K562 (cell line): ENCODE data around the gene AKAP6. TPM values are rescaled to one million over a fixed set of nuclear protein-coding genes. Genes with fewer than 3 reads are reported as not detected.

Experiments
- ATAC-seq: fragments of 200-7000 bp; cut with Tn5 transposase; 3 replicates; pipeline ENCODE4 v1.9.1; 2020; ENCODE audit warnings: moderate library complexity
- BruUV-seq: library from RNA; stranded (reverse); fragments of 400-500 nt; replicated peaks from 2 replicates; lab custom pipeline; 2021; lab: Mats Ljungman, UMichigan
- CTCF ChIA-PET: fragments of 300-600 bp; formaldehyde crosslinking; extraction: SDS; loops from one replicate; lab custom pipeline; 2021; ENCODE audit warnings: low intra/inter-chr PET ratio; lab: Yijun Ruan, JAX
- POLR2A ChIA-PET: fragments of 300-600, 350-650 bp; sonication (Branson Sonifier 250); formaldehyde crosslinking; extraction: SDS; loops from one replicate; lab custom pipeline; 2021; ENCODE audit warnings: antibody characterized with exemption, inconsistent platforms; lab: Yijun Ruan, JAX
- DNase-seq, 4 experiments: peaks; one replicate each; pipeline versions ENCODE4 v3.0.0 to v3.0.0-alpha.2; 2011 to 2018; ENCODE audit warnings: low spot score in 3 of 4, mixed read lengths in 3 of 4; ENCODE audit errors: extremely low read depth in 1 of 4
- FAIRE-seq: peaks from 2 replicates; lab custom pipeline; 2011; peaks lifted over from hg19 to GRCh38; lab: Jason Lieb, UNC
- H2AFZ ChIP-seq: 2 replicates; pipeline ENCODE4 v1.6.0; 2011; ENCODE audit warnings: low read depth, low read length, control low read depth, inconsistent platforms
- H3K27ac ChIP-seq: fragments of 200-600 bp; 3 replicates; pipeline ENCODE4 v1.8.0; 2011; ENCODE audit warnings: low read depth, mild to moderate bottlenecking, control low read depth, inconsistent platforms, low read length, moderate library complexity, mixed read lengths; ENCODE audit errors: extremely low read depth
- H3K27me3 ChIP-seq, 2 experiments: fragments of 300-600 bp in 1 of 2; 2 replicates in 1 of 2; 3 replicates in 1 of 2; pipeline versions ENCODE4 v1.6.0 to v1.8.0; 2011; ENCODE audit warnings: inconsistent platforms in 2 of 2, low read length in 2 of 2, mild to moderate bottlenecking in 1 of 2, mixed read lengths in 1 of 2, moderate library complexity in 1 of 2; ENCODE audit not compliant: control insufficient read depth in 2 of 2, insufficient read depth in 2 of 2
- H3K36me3 ChIP-seq: fragments of 300-600 bp; 3 replicates; pipeline ENCODE4 v1.8.0; 2011; ENCODE audit warnings: mild to moderate bottlenecking, low read length, inconsistent platforms; ENCODE audit not compliant: control insufficient read depth, insufficient read depth
- H3K4me1 ChIP-seq, 2 experiments: fragments of 200-600 bp in 1 of 2; replicated peaks in 1 of 2; 2 replicates in 1 of 2; 3 replicates in 1 of 2; pipeline versions ENCODE4 v1.5.1 to v1.8.0; 2011; ENCODE audit warnings: inconsistent platforms in 2 of 2, low read length in 2 of 2, mild to moderate bottlenecking in 1 of 2, mixed read lengths in 1 of 2, moderate library complexity in 1 of 2; ENCODE audit not compliant: control insufficient read depth in 2 of 2, insufficient read depth in 2 of 2
- H3K4me2 ChIP-seq: 2 replicates; pipeline ENCODE4 v1.6.1; 2011; ENCODE audit warnings: low read length, control low read depth, inconsistent platforms, mixed read lengths; ENCODE audit not compliant: insufficient read depth
- H3K4me3 ChIP-seq: fragments of 200-600 bp; sonication (generic), shearing (Covaris generic); 2 replicates; pipeline ENCODE4 v1.5.1; 2016; ENCODE audit warnings: control low read depth, inconsistent platforms
- H3K79me2 ChIP-seq: fragments of 200-600 bp; 3 replicates; pipeline ENCODE4 v1.8.0; 2011; ENCODE audit warnings: low read length, inconsistent platforms; ENCODE audit not compliant: control insufficient read depth, insufficient read depth
- H3K9ac ChIP-seq, 2 experiments: 2 replicates each; pipeline versions ENCODE4 v1.6.0 to v1.6.1; 2011; ENCODE audit warnings: low read depth in 2 of 2, low read length in 2 of 2, control low read depth in 1 of 2, inconsistent platforms in 1 of 2, mild to moderate bottlenecking in 1 of 2, mixed read lengths in 1 of 2; ENCODE audit not compliant: insufficient read depth in 1 of 2
- H3K9me1 ChIP-seq: one replicate; pipeline ENCODE4 v1.6.0; 2011; ENCODE audit warnings: inconsistent platforms, mild to moderate bottlenecking, low read length, moderate library complexity; ENCODE audit not compliant: control insufficient read depth, insufficient read depth
- H3K9me3 ChIP-seq: replicated peaks from 2 replicates; pipeline ENCODE4 v1.5.1; 2011; ENCODE audit warnings: low read depth, low read length, inconsistent platforms; ENCODE audit not compliant: control insufficient read depth, insufficient read depth
- H4K20me1 ChIP-seq: replicated peaks from 2 replicates; pipeline ENCODE4 v1.6.1; 2011; ENCODE audit warnings: low read length, inconsistent platforms, mixed read lengths; ENCODE audit not compliant: control insufficient read depth, insufficient read depth
- ESRRA ChIP-seq: fragments of 450-650 bp; IDR thresholded peaks from 2 replicates; pipeline ENCODE4 v1.6.1; 2014; ENCODE audit warnings: low read depth, mild to moderate bottlenecking, moderate library complexity, borderline replicate concordance
- ETV1 ChIP-seq: fragments of 450-650 bp; conservative IDR thresholded peaks from 2 replicates; pipeline ENCODE4 v1.6.1; 2016; ENCODE audit warnings: missing genetic modification characterization, control low read depth, low read depth, missing compliant biosample characterization
- FOSL1 ChIP-seq: fragments of 200-800 bp; sonication (Bioruptor generic); conservative IDR thresholded peaks from 2 replicates; pipeline ENCODE4 v1.6.1; 2016; ENCODE audit warnings: missing genetic modification characterization, missing compliant biosample characterization
- KLF13 ChIP-seq: fragments of 450-650 bp; IDR thresholded peaks from 2 replicates; pipeline ENCODE4 v1.6.1; 2016; ENCODE audit warnings: missing genetic modification characterization, low read depth, mild to moderate bottlenecking, missing compliant biosample characterization, moderate library complexity, borderline replicate concordance
- MEIS2 ChIP-seq: fragments of 450-650 bp; IDR thresholded peaks from 2 replicates; pipeline ENCODE4 v1.6.1; 2014; ENCODE audit warnings: mild to moderate bottlenecking; ENCODE audit not compliant: partially characterized antibody
- NR2F6 ChIP-seq: fragments of 450-650 bp; formaldehyde crosslinking; IDR thresholded peaks from 2 replicates; pipeline ENCODE4 v1.4.0; 2020; ENCODE audit warnings: mild to moderate bottlenecking
- TBL1XR1 ChIP-seq, 2 experiments: IDR thresholded peaks; 2 replicates each; pipeline ENCODE4 v1.6.1; 2012; ENCODE audit warnings: improper control_type of control experiment in 2 of 2, low read length in 2 of 2, mild to moderate bottlenecking in 1 of 2
- ZNF445 ChIP-seq: fragments of 250-450 bp; sonication (Bioruptor Pico); IDR thresholded peaks from 2 replicates; pipeline ENCODE4 v1.4.0; 2020; ENCODE audit warnings: low read depth, mild to moderate bottlenecking, moderate library complexity
- ZNF77 ChIP-seq: fragments of 250-450 bp; sonication (Bioruptor Pico); IDR thresholded peaks from 2 replicates; pipeline ENCODE4 v1.5.0; 2020
- WGBS: fragments of 100-300 bp; shearing (Covaris generic); methylation state at CpG from one replicate; pipeline ENCODE4 v1.1.6; 2016; ENCODE audit warnings: low coverage, mixed read lengths; ENCODE audit not compliant: insufficient coverage; ENCODE audit errors: missing lambda C conversion rate; 5-methylcytosine and 5-hydroxymethylcytosine counted together
- in situ Hi-C: fragments of 300-500 bp; cut with MboI; formaldehyde crosslinking; loops from 4 replicates; pipeline ENCODE4 v1.15.0; 2018; ENCODE audit warnings: inconsistent platforms, mixed read lengths
- intact Hi-C: fragments of 100-400 bp; cut with micrococcal nuclease; formaldehyde crosslinking; loops from 2 replicates; pipeline ENCODE4 v1.14.2; 2022
- polyA plus RNA-seq, 8 experiments: library from polyadenylated mRNA; depleted of rRNA in 4 of 8; stranded (reverse) in 5 of 8; unstranded in 3 of 8; fragments of >200 nt; fragmentation: Nextera tagmentation in 2 of 8; fragmentation: Illumina TruSeq in 1 of 8; extraction: Ambion mirVana in 2 of 8; extraction: Trizol in 1 of 8; gene quantifications; 2 replicates each; pipeline versions ENCODE4 v1.2.1 to v1.2.3, GENCODE V29; 2011 to 2014; ENCODE audit warnings: inconsistent platforms in 1 of 8, missing spikeins in 1 of 8
- total RNA-seq, 7 experiments: library from RNA; depleted of rRNA in 6 of 7; stranded (reverse); fragments of >200 nt in 6 of 7; fragmentation: Illumina TruSeq in 2 of 7; extraction: Trizol in 2 of 7; gene quantifications; 2 replicates each; pipeline versions ENCODE4 v1.2.1 to v1.2.3, GENCODE V29; 2011 to 2021; ENCODE audit warnings: low replicate concordance in 1 of 7
- TF ChIP-seq, protein P1 (sequence below), 3 experiments: IDR thresholded peaks in 2 of 3; conservative IDR thresholded peaks in 1 of 3; 2 replicates each; pipeline ENCODE4 v1.5.1; 2011 to 2012; ENCODE audit warnings: low read length in 3 of 3, mild to moderate bottlenecking in 3 of 3, control low read depth in 2 of 3, improper control_type of control experiment in 1 of 3, inconsistent platforms in 1 of 3, low read depth in 1 of 3, mixed read lengths in 1 of 3, moderate library complexity in 1 of 3; ENCODE audit not compliant: insufficient read depth in 2 of 3
- TF ChIP-seq, protein P2 (sequence below): sonication (generic); formaldehyde crosslinking; IDR thresholded peaks from 2 replicates; pipeline ENCODE4 v1.8.1; 2022; ENCODE audit warnings: missing genetic modification reagents
- TF ChIP-seq, protein P3 (sequence below): IDR thresholded peaks from 3 replicates; pipeline ENCODE4 v1.6.1; 2011; ENCODE audit warnings: borderline replicate concordance, mild to moderate bottlenecking; ENCODE audit not compliant: insufficient read length, insufficient read depth
- TF ChIP-seq, protein P4 (sequence below): fragments of 200-800 bp; sonication (Bioruptor generic); IDR thresholded peaks from 2 replicates; pipeline ENCODE4 v1.6.1; 2017; ENCODE audit warnings: missing genetic modification characterization, missing compliant biosample characterization

Gene AKAP6
- total and polyA plus RNA-seq, 9 of the 15 experiments (the other 6 are each of a cell fraction or from before 2014, with no cell fraction given), result 0.03 to 1.7 (median 0.48) TPM

DNA sequence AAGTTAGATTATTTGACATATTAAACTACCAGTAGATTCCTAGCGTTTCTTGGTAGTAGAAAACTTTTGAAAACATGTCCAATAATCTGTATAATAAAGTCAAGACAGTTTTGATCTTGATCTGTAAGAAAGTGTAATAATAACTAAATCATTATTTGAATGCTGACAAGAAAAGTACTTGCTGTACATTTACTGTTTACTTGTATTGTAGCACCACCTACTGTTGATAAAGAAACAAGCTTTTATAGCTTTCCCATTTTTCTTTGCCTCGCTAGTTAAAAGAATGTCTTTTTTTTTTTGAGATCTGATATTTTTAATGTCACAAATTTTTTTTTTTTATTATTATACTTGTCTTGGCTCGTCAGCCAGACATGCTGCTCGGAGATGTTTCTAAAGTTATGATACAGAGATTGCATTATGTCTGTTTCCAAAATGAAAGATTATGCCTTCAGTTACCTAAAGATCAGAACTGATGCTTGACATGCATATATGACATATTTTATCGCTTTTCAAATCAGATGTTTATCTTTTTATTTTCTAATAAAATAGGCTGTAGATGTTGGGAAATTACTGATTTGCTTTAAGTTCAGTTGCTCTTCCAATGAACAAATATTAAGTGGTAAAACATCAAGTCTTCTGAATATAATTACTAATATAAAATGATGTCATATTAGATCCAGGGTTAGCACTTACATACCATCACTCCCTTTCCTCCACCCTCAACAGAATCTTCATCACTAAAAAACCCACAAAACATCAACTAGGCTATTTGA is 140.5 kb downstream of the AKAP6 start (continued):
- TF ChIP-seq, protein P1, sequence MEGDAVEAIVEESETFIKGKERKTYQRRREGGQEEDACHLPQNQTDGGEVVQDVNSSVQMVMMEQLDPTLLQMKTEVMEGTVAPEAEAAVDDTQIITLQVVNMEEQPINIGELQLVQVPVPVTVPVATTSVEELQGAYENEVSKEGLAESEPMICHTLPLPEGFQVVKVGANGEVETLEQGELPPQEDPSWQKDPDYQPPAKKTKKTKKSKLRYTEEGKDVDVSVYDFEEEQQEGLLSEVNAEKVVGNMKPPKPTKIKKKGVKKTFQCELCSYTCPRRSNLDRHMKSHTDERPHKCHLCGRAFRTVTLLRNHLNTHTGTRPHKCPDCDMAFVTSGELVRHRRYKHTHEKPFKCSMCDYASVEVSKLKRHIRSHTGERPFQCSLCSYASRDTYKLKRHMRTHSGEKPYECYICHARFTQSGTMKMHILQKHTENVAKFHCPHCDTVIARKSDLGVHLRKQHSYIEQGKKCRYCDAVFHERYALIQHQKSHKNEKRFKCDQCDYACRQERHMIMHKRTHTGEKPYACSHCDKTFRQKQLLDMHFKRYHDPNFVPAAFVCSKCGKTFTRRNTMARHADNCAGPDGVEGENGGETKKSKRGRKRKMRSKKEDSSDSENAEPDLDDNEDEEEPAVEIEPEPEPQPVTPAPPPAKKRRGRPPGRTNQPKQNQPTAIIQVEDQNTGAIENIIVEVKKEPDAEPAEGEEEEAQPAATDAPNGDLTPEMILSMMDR (IDR thresholded peaks at IDR 0.05 in 2 of 3, conservative IDR thresholded peaks at IDR 0.05 in 1 of 3; ENCODE audit: insufficient read depth in 2 of 3, low read depth in 1 of 3, low read length in 3 of 3), result peak in 1 of 3 experiments; percentile 63; a peak in 2 of 6 replicates
- TF ChIP-seq FOSL1 (tag), result no peak
- no peak for TF ChIP-seq TBL1XR1 (IDR thresholded peaks at IDR 0.05; ENCODE audit: low read length in 2 of 2)
- TF ChIP-seq MEIS2, result peak; percentile 11

DNA sequence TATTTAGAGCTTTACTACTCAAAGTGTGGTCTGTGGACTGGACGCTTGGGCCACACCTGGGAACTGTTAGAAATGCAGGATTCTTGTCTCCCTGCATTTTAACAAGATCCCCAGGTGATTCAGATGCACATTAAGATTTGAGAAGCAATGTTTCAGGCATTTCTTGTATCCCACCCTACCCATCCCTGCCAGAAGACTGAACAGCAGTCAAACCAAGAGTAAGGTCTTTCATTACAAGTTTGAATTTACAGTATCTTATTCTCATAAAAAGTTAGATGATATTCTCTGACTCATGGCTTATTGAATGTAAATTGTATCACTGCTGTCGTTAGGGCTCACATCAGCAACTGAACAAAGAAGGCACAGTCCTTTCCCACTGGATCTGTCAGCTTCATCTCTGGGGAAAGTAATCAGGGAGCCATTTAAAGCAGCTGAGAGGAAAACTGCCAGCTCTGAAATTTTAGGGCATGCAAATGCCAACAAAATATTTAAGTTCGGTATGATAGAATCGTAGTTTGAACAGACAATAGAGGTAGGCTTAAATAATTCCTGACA is 141.1 kb downstream of the AKAP6 start:
- no peak overlapping the region for H3K27ac ChIP-seq
- no peak for ATAC-seq
- no peak for FAIRE-seq
- TF ChIP-seq, protein P2, sequence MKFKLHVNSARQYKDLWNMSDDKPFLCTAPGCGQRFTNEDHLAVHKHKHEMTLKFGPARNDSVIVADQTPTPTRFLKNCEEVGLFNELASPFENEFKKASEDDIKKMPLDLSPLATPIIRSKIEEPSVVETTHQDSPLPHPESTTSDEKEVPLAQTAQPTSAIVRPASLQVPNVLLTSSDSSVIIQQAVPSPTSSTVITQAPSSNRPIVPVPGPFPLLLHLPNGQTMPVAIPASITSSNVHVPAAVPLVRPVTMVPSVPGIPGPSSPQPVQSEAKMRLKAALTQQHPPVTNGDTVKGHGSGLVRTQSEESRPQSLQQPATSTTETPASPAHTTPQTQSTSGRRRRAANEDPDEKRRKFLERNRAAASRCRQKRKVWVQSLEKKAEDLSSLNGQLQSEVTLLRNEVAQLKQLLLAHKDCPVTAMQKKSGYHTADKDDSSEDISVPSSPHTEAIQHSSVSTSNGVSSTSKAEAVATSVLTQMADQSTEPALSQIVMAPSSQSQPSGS, result no peak
- no peak for TF ChIP-seq ZNF445 (CRISPR knock-in tag)
- no peak for TF ChIP-seq NR2F6 (CRISPR knock-in tag)
- no peak for TF ChIP-seq ESRRA
- TF ChIP-seq, protein P3, sequence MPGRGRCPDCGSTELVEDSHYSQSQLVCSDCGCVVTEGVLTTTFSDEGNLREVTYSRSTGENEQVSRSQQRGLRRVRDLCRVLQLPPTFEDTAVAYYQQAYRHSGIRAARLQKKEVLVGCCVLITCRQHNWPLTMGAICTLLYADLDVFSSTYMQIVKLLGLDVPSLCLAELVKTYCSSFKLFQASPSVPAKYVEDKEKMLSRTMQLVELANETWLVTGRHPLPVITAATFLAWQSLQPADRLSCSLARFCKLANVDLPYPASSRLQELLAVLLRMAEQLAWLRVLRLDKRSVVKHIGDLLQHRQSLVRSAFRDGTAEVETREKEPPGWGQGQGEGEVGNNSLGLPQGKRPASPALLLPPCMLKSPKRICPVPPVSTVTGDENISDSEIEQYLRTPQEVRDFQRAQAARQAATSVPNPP, result no peak
- no peak for TF ChIP-seq ZNF77
- TF ChIP-seq ETV1 (tag), result no peak
- TF ChIP-seq KLF13 (tag), result no peak
- TF ChIP-seq, protein P4, sequence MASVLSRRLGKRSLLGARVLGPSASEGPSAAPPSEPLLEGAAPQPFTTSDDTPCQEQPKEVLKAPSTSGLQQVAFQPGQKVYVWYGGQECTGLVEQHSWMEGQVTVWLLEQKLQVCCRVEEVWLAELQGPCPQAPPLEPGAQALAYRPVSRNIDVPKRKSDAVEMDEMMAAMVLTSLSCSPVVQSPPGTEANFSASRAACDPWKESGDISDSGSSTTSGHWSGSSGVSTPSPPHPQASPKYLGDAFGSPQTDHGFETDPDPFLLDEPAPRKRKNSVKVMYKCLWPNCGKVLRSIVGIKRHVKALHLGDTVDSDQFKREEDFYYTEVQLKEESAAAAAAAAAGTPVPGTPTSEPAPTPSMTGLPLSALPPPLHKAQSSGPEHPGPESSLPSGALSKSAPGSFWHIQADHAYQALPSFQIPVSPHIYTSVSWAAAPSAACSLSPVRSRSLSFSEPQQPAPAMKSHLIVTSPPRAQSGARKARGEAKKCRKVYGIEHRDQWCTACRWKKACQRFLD (CRISPR knock-in tag), result no peak

More for the DNA sequence above, 141.1 kb downstream of the AKAP6 start:
- Histone ChIP-seq H3K4me1 (no peaks in the 10 kb centered on the region), H3K4me2 (no peak overlapping the region), H3K9ac (no peak overlapping the region), H4K20me1 (no peaks in the 10 kb centered on the region), H3K9me3 (no peaks in the 10 kb centered on the region), H3K9me1 (no peaks in the 10 kb centered on the region), H3K79me2 (no peaks in the 10 kb centered on the region), H2AFZ (no peak overlapping the region), H3K27me3 (peaks cover 0 to 5% of the 10 kb centered on the region in 2 experiments; a peak in 2 of 5 replicates), H3K36me3 (no peaks in the 10 kb centered on the region), H3K4me3 (no peak overlapping the region)
- no TSS peak for BruUV-seq
- DNase-seq, result no peak
- intact Hi-C loops (no loop called here), in situ Hi-C loops (loop anchor here (25.0 kb wide), 1 partner anchor 408 kb away; no protein-coding TSS in a partner anchor)
- WGBS, result 2% methylated on average over 4 of the region's 4 CpGs
- CTCF ChIA-PET, result interaction anchor here (0.6 to 0.7 kb wide), 2 partner anchors 215 to 219 kb away, joined by 6 read pairs; no protein-coding TSS in a partner anchor
- POLR2A ChIA-PET, result no interaction called here
